GM12878 (cell line): ENCODE measurements around the gene OR6T1. TPM values are rescaled to one million over a fixed set of nuclear protein-coding genes. Genes with fewer than 3 reads are reported as not detected.

ENCODE experiments used
- ETV6 ChIP-seq, 2 experiments: fragments of 450-650 bp in 1 of 2; IDR thresholded peaks in 1 of 2; conservative IDR thresholded peaks in 1 of 2; 2 replicates each; pipeline ENCODE4 v1.6.1; 2014; ENCODE audit warnings: antibody characterized with exemption in 1 of 2, borderline replicate concordance in 1 of 2, low read depth in 1 of 2, mild to moderate bottlenecking in 1 of 2, moderate library complexity in 1 of 2
- JUNB ChIP-seq: IDR thresholded peaks from 2 replicates; pipeline ENCODE4 v1.6.1; 2016; ENCODE audit warnings: antibody characterized with exemption, mild to moderate bottlenecking
- JUND ChIP-seq: IDR thresholded peaks from 2 replicates; pipeline ENCODE4 v1.6.1; 2012; ENCODE audit warnings: low read depth, mild to moderate bottlenecking, low read length, improper control_type of control experiment, moderate library complexity
- MTA2 ChIP-seq: fragments of 450-650 bp; IDR thresholded peaks from 2 replicates; pipeline ENCODE4 v1.6.1; 2016; ENCODE audit warnings: low read depth, mild to moderate bottlenecking, moderate library complexity
- NR2C2 ChIP-seq: IDR thresholded peaks from 2 replicates; pipeline ENCODE4 v1.6.1; 2011; ENCODE audit warnings: borderline replicate concordance, low read depth; ENCODE audit not compliant: control insufficient read depth, insufficient read length
- REST ChIP-seq: IDR thresholded peaks from 2 replicates; pipeline ENCODE4 v1.6.1; 2012; ENCODE audit warnings: mild to moderate bottlenecking, low read depth, low read length
- SIN3A ChIP-seq: IDR thresholded peaks from 2 replicates; pipeline ENCODE4 v1.6.1; 2012; ENCODE audit warnings: low read depth, low read length, improper control_type of control experiment
- SP1 ChIP-seq: IDR thresholded peaks from one replicate; pipeline ENCODE4 v1.6.1; 2011; ENCODE audit warnings: low read depth, low read length
- USF1 ChIP-seq: IDR thresholded peaks from 2 replicates; pipeline ENCODE4 v1.6.1; 2011; ENCODE audit warnings: borderline replicate concordance, low read depth, mild to moderate bottlenecking, moderate library complexity, mixed read lengths, low read length; ENCODE audit not compliant: insufficient read depth; ENCODE audit errors: extremely low read length
- ZBTB11 ChIP-seq: fragments of 450-650 bp; formaldehyde crosslinking; IDR thresholded peaks from 2 replicates; pipeline ENCODE4 v1.5.0; 2022; ENCODE audit warnings: mild to moderate bottlenecking, missing genetic modification characterization
- ZBTB4 ChIP-seq: fragments of 450-650 bp; formaldehyde crosslinking; IDR thresholded peaks from 2 replicates; pipeline ENCODE4 v1.4.0; 2022; ENCODE audit warnings: mild to moderate bottlenecking, moderate library complexity
- polyA plus RNA-seq, 11 experiments: library from polyadenylated mRNA; depleted of rRNA in 4 of 11; unstranded in 6 of 11; stranded (reverse) in 5 of 11; fragments of >200 nt; fragmentation: Nextera tagmentation in 4 of 11; fragmentation: Illumina TruSeq in 1 of 11; extraction: Ambion mirVana in 4 of 11; extraction: Trizol in 1 of 11; gene quantifications; 1 replicate in 1 of 11; 2 replicates in 10 of 11; pipeline versions ENCODE4 v1.2.1 to v1.2.3, GENCODE V29; 2011 to 2016; ENCODE audit warnings: inconsistent platforms in 2 of 11, missing spikeins in 2 of 11, low read depth in 1 of 11
- total RNA-seq, 4 experiments: library from RNA; depleted of rRNA in 3 of 4; stranded (reverse); fragments of >200 nt in 3 of 4; fragmentation: Illumina TruSeq in 1 of 4; extraction: Trizol in 1 of 4; gene quantifications; 2 replicates each; pipeline versions ENCODE4 v1.2.1 to v1.2.3, GENCODE V29; 2013 to 2021

The OR6T1 gene
- total and polyA plus RNA-seq, 10 of the 15 experiments (the other 5 are each of a cell fraction or from before 2014, with no cell fraction given) = not detected

- TF ChIP-seq NR2C2 (no peak), ETV6 (conservative IDR thresholded peaks at IDR 0.05 in 1 of 2, IDR thresholded peaks at IDR 0.05 in 1 of 2; ENCODE audit: borderline replicate concordance in 1 of 2, low read depth in 1 of 2) (peak in 1 of 2 experiments; percentile 85; a peak in 2 of 4 replicates), REST (no peak), JUNB (peak; percentile 77), MTA2 (no peak), ZBTB4 (CRISPR knock-in tag) (no peak), ZBTB11 (CRISPR knock-in tag) (no peak), JUND (no peak), USF1 (no peak), SP1 (no peak), SIN3A (no peak)
These were observed 39.7 kb downstream of the OR6T1 start (continued) for GRCh38 chr11:123903932-123904331.
